NCI-H460 (cell line): ENCODE results near the gene MKRN1. TPM values are rescaled to one million over a fixed set of nuclear protein-coding genes. Genes with fewer than 3 reads are reported as not detected.
A peak's percentile ranks its signal among the peaks of the same experiment; 100 is the strongest.
"Not testable (repeated sequence)": the region's sequence is repeated elsewhere in the genome, so short reads cannot be mapped to it uniquely, and the experiment has no call there.

ENCODE experiments used
- DNase-seq: peaks from one replicate; pipeline ENCODE4 v3.0.0-alpha.2; 2016; ENCODE audit warnings: low read depth; ENCODE audit errors: extremely low read depth
- polyA plus RNA-seq: library from polyadenylated mRNA; depleted of rRNA; stranded (reverse); fragments of >200 nt; gene quantifications from 2 replicates; pipeline ENCODE4 v1.2.3, GENCODE V29; 2014; cell fraction: nucleus; rRNA removed
- total RNA-seq: library from RNA; depleted of rRNA; stranded (reverse); fragments of >200 nt; shearing (Covaris generic); gene quantifications from 2 replicates; pipeline ENCODE4 v1.2.3, GENCODE V29; 2014; rRNA removed

MKRN1 gene
- 54.2 and 62.6 TPM in 2 replicates for total RNA-seq
- polyA plus RNA-seq = 44.0 and 45.4 TPM in 2 replicates

- DNase-seq = peak; percentile 93
Measured at GRCh38 chr7:140479062-140479738, at the start of gene MKRN1. TSS of gene MKRN1 (minus strand) at chr7:140479505. CDS start at chr7:140479344, 161 bp downstream.

- DNase-seq = no peak
Measured at GRCh38 chr7:140526787-140527664, 47.7 kb upstream of the MKRN1 start.

GRCh38 chr7:140526214-140526613, 46.9 kb upstream of the MKRN1 start:
- no peak for DNase-seq

GRCh38 chr7:140525743-140526142, 46.4 kb upstream of the MKRN1 start:
- no peak for DNase-seq

GRCh38 chr7:140521421-140521820, 42.1 kb upstream of the MKRN1 start:
- no peak for DNase-seq

- no peak for DNase-seq
Measured at GRCh38 chr7:140519007-140519399, 39.7 kb upstream of the MKRN1 start.

GRCh38 chr7:140518370-140519006, 39.2 kb upstream of the MKRN1 start:
- no peak for DNase-seq

- DNase-seq = peak; percentile 85
Measured at GRCh38 chr7:140517546-140518369, 38.5 kb upstream of the MKRN1 start.

- DNase-seq = no peak
Measured at GRCh38 chr7:140512317-140513000, 33.2 kb upstream of the MKRN1 start.

- no peak for DNase-seq
Measured at GRCh38 chr7:140509789-140510188, 30.5 kb upstream of the MKRN1 start.

- DNase-seq = not testable (repeated sequence)
Measured at GRCh38 chr7:140507556-140507955, 28.3 kb upstream of the MKRN1 start.

GRCh38 chr7:140506788-140507464, 27.6 kb upstream of the MKRN1 start:
- DNase-seq = no peak

GRCh38 chr7:140501966-140502365, 22.7 kb upstream of the MKRN1 start:
- no peak for DNase-seq

- not testable (repeated sequence) for DNase-seq
Measured at GRCh38 chr7:140497807-140498206, 18.5 kb upstream of the MKRN1 start.

- DNase-seq = no peak
Measured at GRCh38 chr7:140497241-140497769, 18.0 kb upstream of the MKRN1 start.

- DNase-seq = no peak
Measured at GRCh38 chr7:140495514-140496097, 16.3 kb upstream of the MKRN1 start.

- no peak for DNase-seq
Measured at GRCh38 chr7:140494867-140495266, 15.6 kb upstream of the MKRN1 start.

- no peak for DNase-seq
Measured at GRCh38 chr7:140489026-140489359, 9.7 kb upstream of the MKRN1 start.
